ENCODE results near the gene TXNRD2.
"Not testable (repeated sequence)": the region's sequence is repeated elsewhere in the genome, so short reads cannot be mapped to it uniquely, and the experiment has no call there.

The TXNRD2 gene

DNA sequence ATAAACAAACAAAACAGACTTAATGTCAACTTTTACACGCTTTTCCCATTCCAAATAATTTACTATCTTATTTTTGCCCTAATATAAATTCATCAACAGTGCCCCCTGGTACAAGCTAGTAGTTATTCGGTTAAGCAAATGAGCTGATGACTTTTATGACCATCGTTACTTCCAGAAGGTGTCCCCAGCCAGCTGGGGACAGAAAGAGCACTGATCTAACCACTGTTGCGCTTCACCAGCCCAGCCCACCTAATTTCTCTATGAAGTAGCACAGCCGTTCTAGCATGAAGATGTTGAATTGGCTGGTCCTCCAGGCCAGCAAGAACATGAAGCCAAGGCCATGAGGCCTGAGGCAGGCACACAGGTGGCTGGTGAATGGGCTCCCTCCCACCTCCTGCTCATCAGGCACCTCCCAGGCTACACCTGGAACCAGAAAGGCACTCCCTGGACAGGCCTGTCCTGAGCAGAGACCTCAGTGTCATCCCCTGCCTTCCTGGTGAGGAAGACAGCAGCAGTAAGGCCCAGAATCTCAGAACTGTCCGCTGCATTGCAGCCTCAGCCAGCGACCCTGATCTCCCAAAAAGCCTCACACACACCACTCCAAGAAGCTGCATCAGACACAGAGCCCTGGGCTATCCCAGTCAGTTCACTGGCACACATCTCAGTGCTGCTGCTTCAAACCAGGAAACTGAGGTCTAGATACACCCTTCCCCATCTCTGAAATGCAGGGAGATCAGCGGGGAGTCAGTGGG, 99.8 kb downstream of the TXNRD2 start:
- no peak for DNase-seq

DNA sequence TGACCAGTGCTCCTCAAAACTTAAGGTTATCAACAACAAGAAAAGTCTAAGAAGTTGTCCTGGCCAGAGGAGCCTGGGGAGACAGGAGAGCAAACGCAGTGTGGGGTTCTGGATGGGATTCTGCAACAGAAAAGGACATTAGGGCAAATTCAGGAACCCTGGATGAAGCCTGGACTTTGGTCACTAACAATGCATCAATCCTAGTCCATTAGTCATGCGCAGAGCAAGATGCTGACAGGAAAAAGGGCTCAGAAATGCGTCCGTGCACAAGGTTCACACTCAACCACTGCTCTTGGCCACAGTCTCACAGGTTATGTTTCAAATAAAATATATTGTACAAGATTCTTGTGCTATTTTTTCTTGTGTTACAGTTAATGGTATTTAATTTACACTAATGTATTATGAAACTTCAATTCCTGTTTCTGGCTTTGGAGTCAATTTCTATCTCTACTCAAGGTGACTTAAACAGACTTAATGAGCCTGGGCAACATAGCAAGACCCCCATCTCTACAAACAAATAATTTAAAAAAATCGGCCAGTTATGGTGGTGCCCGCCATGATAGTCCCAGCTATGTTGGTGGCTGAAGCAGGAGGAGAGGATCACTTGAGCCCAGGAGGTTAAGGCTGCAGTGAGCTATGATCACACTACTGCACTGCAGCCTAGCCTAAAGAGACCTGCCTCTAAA, 100.5 kb downstream of the TXNRD2 start:
- DNase-seq = no peak

DNA sequence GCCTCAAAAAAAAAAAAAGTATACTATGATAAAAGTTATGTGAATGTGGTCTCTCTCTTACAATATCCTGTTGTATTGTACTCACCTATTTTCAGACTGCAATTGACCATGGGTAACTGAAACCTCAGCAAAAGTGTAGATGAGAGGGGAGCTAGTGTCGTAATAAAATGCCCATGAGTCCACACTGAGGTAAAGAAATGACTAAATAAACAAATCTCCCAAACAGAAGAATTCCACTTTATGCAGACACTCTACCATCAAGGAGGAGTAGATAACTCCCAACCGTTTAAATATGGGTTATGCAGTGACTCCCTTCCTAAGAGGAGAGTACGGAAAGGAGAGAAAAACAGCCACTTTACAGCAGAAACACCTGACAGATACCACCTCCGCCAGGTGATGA, 101.6 kb downstream of the TXNRD2 start:
- no peak for DNase-seq

DNA sequence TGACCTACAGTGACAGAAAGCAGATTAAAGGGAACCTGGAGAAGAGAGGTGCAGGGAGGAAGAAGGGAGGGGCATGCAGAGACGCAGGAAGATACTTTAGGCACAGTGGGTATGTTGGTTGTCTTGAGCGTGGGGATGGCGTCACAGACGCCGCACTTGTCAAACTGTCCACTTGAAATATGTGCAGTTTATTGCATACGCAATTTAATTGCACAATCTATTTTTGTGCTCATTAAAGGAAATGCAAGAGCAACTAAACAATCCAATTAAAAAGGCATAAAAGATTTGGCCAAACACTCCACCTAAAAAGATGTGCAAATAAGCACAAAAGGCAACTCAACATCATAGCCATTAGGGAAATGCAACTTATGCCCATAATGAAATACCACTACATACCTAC, 103.7 kb downstream of the TXNRD2 start:
- no peak for DNase-seq

DNA sequence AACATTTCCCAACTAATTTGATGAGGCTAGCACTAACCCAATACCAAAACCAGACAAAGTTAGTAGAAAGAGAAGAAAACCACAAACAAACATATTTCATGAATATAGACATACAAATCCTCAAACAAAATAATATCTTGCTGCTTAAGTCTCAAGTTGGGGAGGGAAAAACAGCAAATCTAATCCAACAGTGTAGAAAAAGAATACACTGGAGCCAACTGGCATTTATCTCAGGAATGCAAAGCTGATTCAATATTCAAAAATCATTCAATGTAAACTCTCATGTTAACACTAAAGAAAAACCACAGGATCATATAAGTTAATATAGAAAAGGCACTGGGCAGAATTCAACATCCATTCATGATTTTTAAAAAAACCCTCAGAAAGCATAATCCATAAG, 105.1 kb downstream of the TXNRD2 start:
- DNase-seq = no peak

DNA sequence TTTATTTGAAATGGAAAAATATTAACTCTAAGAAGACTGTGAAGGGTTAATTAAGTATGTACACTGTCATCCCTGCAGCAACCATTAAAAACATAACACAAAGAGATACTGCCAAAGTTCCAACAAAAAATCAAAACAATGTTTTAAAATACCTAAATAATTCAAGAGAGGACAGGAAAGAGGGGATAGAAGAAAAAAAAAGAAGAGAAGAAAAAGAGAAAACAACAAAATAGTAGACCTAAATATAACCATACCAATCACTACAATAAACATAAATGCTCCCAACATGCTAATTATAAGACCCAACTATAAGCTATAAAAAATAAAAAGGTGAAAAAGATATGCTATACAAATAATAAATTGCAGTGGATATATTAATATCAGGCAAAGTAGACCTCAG, 107.0 kb downstream of the TXNRD2 start:
- DNase-seq = no peak

DNA sequence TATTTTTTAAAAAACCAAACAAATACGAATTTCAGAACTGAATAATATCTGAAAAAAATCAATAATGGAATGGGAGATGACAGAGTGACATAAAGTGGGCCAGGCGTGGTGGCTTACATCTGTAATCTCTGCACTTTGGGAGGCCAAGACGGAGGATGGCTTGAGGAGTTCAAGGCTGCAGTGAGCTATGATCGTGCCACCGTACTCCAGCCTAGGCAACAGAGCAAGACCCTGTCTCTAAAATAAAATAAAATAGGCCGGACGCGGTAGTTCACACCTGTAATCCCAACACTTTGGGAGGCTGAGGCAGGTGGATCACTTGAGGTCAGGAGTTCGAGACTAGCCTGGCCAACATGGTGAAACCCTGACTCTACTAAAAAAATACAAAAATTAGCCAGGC, 108.3 kb downstream of the TXNRD2 start:
- not testable (repeated sequence) for DNase-seq

DNA sequence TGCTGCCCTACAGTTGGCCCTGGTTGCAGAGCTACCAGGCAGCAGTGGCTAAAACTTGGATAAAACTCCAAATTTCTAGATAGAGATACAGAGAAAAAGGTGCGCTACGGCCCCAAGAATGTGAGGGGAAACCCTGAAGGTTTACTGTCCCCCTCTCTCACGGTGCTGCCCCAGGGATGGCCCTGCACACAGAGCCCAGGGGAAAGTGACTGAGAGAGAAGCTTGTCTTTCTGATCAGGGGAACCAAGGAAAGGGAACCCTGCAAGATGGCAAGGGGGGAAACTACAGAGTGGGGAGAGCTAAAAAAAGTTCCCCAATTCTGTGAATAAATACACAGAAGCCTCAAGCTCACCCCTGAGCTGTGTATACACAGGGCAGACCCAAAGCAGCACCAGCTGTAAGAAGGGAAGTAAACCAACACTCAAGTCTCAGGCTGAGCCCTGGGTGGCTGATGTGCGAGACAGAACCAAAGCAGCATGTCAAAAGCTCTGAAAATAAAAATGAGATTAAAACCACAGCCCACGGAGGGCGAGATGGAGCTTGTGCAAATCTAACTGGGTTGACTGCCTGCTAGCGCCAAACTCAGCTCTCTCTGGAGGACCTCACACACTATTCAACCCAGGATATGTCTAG, 109.0 kb downstream of the TXNRD2 start:
- DNase-seq = no peak

DNA sequence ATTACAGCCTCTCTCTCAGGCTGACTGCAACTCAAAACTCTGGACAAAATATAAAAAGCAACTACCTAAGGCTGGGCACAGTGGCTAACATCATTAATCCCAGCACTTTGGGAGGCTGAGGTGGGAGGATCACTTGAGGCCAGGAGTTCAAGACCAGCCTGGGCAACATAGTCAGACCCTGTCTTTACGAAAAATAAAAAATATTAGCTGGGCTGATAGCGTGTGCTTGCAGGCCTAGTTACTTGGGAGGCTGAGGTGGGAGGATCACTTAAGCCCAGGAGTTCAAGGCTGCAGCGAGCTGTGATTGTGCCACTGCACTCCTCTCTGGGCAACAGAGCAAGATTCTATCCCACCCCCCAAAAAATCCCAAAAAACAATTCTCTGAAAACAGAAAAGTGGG, 109.6 kb downstream of the TXNRD2 start:
- DNase-seq = not testable (repeated sequence)

DNA sequence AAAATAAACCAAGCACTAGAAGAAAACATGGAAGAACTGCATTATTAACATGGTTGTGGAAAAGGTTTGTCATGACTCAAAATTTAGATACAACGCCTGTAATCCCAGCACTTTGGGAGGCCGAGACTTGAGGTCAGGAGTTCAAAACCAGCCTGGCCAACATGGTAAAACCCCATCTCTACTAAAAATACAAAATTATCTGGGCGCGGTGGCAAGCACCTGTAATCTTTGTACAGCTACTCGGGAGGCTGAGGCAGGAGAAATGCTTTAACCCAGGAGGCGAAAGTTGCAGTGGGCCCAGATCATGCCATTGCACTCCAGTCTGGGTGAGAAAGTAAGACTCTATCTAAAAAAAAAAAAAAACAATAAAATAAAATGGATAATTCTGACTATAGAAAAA, 110.6 kb downstream of the TXNRD2 start:
- no peak for DNase-seq

DNA sequence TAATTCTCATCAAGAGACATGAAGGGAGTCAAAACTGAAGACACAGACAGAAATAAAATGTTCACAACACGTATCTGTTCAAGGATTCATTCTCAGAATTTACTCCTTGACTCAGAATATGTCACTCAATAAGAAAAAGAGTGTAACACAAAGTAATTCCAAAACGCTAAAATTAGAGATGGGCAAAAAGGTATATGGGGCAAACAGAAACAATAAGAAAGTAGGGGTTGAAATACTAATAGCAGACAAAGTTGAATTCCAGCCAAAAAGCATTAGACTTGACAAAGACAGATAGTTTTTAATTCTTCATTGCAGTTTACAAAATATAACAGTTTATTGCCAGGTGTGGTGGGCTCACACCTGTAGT, 113.6 kb downstream of the TXNRD2 start:
- DNase-seq = no peak

DNA sequence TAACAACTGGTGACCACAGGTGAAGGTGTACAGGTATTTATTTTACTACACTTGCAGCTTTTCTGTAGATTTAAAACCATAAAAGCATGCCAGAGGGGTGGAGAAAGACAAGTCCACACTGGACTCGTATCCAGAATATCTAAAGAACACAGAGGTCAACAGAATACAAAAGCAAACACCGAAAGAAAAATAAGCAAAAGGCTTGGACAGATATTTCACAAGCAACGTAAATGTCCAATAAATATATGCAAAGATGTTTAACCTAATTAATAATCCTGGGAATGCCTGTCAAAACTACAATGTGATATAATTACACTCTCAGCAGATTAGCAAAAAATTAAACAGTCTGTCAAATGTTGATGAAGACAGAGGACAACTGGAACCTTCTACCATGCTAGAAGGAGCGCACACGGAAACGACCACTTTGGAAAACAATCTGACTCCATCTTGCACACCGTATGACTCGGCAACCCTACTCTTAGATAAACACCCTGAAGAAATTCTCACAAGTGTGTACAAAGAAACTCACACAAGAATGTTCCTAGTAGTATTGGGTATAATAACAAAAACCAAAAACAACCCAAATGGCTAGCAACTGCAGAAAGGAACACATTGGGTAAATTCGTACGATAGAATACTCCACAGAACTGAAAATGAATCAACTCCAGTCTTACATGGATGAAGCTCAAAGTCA, 114.1 kb downstream of the TXNRD2 start:
- no peak for DNase-seq

DNA sequence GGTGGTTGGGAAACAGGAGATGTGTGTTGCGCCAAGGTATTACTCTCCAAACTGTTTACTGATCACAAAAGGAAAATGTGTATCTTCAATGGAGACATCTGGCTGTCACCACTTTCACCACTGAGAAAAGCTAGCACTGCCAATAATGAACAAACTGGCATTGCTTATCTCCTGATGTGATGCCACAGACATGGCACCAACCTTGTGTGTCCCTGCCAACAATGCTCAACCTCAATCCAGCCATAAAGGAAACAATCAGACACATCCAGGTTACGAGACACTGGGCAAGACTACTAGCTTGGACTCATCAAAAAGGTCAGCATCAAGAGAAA, 115.0 kb downstream of the TXNRD2 start:
- DNase-seq = no peak

DNA sequence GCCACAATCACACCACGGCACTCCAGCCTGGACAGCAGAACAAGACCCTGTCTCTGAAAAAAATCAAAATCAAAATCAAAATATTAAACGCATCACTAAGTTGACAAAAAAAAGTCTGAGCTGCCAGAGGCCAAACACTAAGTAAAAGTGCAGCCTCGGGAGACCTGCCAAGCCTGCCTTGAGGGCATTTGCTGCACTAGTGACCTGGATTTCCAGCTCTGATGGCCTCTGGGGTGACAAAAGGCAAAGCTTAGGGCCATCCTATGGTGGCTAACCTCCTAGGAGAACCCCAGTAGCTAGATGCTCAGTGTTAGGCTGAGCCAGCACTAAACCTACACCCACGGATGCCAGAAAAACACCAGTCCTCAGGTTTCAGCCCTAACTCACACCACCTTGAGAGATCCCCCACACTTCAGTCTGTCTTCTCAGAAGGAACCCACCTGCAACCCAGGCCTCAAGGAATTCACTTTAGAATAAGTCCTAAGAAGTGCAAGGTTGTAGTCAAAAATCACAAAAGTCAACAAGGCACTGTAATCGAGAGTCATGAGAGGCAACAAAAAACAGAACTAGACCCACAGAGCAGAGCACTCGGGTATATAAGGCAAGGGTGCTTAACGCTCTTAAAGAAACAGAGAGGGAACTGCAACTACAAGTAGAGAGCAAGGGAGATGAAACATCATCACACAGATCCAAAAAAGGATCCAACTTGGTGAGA, 115.6 kb downstream of the TXNRD2 start:
- no peak for DNase-seq

Data from NCI-H226 (cell line).